Right renal pelvis (tissue), 4 donors: ENCODE results near the gene UST. TPM values are rescaled to one million over a fixed set of nuclear protein-coding genes. Genes with fewer than 3 reads are reported as not detected.
"Not testable (repeated sequence)": the region's sequence is repeated elsewhere in the genome, so short reads cannot be mapped to it uniquely, and the experiment has no call there.

Source experiments
- DNase-seq, 4 donors: peaks; one replicate each; pipeline ENCODE4 v3.0.0-alpha.2; 2013; ENCODE audit warnings: low read depth in 4 of 4, low spot score in 3 of 4, missing footprints in 1 of 4
- polyA plus RNA-seq, 4 donors: library from polyadenylated mRNA; unstranded; fragments of 120-200 nt; gene quantifications; one replicate each; pipeline ENCODE4 v1.2.1, GENCODE V29; 2013; ENCODE audit not compliant: insufficient read length in 4 of 4

Gene UST
- polyA plus RNA-seq, 4 donors: 10.6 to 13.2 (median 12.3) TPM

- DNase-seq: no peak
Observed at GRCh38 chr6:149097794-149098193, 351.0 kb downstream of the UST start.

DNA sequence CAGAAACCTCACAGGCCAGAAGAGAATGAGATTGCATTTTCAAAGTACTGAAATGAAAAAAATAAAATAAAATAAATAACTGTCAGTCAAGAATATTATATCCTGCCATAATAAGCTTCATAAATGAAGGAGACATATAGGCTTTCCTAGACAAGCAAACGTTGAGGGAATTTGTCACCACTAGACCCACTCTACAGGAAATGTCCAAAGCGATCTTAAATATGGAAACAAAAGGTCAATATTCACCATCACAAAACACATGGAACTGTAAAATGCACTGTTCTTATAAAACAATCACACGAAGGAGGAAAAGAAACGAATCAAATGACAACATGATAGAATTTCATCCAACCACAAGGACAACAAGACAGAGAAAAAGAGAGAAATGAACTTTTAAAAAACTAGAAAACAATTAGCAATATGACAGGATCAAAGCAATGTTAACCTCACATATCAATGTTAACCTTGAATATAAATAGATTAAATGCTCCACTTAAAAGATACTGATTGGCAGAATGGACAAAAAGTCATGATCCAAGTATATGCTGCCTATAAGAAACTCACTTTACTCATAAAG lies 352.0 kb downstream of the UST start:
- no peak for DNase-seq

DNA sequence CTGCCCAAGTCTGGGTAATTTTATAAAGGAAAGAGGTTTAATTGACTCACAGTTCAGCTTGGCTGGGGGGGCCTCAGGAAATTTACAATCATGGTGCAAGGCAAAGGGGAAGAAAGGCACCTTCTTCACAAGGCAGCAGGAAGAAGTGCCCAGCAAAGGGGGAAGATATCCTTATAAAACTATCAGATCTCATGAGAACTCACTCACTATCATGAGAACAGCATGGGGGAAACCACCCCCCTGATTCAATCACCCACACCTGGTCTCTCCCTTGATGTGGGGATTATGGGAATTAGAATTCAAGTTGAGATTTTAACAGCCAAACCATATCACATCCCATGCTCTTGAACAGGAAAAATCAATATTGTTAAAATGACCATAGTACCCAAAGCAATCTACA lies 355.5 kb downstream of the UST start:
- no peak for DNase-seq

GRCh38 chr6:149103950-149104349 lies 357.1 kb downstream of the UST start:
- not testable (repeated sequence) for DNase-seq

GRCh38 chr6:149107520-149107919 lies 360.7 kb downstream of the UST start:
- no peak for DNase-seq

GRCh38 chr6:149108038-149108748 lies 361.4 kb downstream of the UST start:
- DNase-seq: no peak

DNA sequence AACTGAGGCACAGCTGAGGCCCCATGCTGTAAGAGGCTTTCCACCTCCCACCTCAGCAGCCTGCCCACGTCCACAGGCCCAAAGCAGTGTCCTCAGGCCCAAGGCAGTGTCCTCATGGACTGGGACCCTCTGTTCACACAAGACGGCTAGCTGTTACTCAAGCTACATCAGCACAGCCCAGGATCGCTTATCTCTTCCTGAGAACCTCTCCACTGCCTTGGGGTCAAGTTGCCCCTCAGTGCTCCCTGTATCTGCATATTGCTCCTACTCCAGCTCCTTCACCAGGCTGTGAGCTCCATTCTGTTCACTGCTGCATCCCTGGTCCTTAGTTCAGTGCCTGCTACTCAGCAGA lies 361.9 kb downstream of the UST start:
- no peak for DNase-seq

DNA sequence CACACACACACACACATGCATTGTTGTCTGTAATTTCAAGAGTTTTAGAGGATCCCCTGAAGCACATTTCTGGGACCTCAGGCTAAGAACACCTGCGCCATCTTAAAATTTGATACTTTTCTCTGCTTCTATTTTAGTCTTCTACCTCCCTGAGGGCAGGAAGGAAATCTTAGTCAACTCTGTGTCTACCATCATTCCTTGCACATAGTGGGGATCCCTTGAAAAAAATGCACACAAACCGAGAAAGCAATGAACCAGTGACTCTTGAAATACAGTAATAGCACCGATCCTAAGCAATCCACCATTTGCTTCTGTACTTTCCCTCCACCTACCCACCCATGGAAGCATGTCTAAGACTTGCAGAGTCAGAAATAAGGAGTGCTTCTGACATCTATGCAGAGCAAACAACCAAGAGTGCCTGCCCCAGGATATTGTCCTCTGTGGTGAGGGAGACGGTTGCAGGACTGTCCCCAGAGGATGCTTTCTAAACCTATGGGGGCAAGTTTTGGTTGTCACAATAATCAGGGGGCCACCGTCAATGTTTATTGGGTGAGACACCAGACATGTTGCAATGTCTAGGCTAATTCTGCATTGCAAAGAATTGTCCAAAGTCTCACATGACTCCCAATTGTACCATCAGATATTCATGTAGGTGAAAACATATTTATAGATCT lies 362.7 kb downstream of the UST start:
- no peak for DNase-seq

DNA sequence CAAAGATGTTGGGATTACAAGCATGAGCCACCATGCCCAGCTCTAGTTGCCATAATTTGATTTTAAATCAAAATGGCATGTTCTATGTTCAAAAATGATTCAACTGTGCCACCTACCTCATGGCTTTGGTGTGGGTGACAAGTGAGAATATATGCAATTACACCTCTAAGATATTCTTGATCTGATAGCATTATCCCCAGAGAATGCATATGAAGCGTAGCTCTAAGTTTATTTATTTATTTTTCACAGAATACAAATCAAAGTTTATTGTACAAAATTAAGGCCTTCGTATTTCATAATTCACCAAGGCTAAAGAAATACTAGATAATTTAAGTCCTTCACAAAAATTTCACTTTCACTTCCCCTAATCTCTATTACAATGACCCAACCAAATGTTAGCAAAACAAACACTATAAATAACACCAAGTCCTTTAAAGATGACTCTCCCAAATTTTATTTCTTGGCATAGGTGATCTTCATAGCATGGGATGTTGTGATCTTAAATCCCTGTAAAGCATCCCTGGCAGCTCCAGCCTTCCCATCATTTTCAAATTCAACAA lies 364.8 kb downstream of the UST start:
- no peak for DNase-seq

DNA sequence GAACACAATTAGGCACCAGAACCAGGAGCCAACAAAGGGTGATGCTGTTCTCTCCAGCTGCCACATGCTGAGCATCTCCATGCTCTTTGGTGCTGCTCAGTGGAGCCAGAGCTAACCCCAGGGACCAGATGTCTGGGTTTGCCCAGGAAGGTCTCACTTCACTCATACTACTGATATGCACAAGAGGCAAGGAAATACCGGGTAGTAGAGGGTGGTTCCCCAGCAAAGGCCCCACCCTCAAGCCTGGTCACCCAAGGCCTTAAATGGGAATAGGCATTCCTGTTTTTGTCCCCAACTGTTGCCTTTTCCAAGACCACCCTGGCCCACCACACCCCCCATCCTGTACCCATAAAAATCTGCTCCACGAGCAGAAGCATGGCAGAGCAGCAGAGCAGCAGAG lies 366.1 kb downstream of the UST start:
- no peak for DNase-seq

GRCh38 chr6:149114167-149114566 lies 367.3 kb downstream of the UST start:
- DNase-seq: no peak

GRCh38 chr6:149118737-149119653 lies 372.2 kb downstream of the UST start:
- no peak for DNase-seq

DNA sequence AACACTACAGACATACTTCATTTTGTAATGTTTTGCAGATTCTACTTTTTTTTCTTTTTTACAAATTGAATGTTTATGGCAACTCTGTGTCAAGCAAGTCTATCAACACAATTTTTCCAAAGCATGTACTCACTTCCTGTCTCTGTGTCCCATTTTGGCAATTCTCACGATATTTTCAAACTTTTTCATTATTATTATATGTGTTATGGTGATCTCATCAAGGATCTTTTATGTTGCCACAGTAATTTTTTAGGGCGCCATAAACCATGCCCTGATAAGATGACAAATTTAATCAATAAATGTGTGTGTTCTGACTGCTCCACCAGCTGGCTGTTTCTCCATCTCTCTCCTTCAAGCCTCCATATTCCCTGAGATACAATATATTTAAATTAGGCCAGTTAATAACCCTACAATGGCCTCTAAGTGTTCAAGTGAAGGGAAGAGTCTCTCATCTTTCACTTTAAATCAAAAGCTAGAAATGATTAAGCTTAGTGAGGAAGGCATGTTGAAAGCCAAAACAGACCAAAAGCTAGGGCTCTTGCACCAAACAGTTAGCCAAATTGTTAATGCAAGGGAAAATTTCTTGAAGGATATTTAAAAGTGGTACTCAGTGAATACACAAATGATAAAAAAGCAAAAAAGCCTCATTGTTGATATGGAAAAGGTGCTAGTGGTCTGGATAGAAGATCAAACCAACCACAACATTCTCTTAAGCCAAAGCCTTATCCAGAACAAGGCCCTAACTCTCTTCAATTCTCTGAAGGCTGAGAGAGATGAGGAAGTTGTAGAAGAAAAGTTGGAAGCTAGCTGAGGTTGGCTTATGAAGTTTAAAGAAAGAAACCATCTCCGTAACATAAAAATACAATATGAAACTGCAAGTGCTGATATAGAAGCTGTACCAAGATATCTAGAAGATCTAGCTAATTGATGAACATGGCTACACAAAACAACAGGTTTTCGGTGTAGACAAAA lies 376.3 kb downstream of the UST start:
- DNase-seq: no peak

DNA sequence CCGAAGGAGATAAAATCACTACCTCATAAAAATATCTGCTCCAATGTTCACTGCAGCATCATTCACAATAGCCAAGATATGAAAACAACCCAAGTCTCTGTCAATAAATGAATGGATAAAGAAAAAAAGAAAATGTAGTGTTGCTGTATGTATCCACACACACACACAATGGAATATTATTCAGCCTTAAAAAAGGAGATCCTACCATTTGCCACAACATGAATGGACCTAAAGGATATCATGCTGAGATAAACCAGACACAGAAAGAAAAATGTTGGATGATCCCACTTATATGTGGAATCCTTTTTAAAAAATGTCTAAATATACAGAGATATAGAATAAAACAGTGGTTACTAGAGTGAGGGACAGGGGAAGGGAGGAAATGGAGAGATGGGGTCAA lies 378.5 kb downstream of the UST start:
- no peak for DNase-seq
